Coronary artery (tissue), 2 donors: ENCODE data around the gene MOGAT1.

Experiments used
- DNase-seq: peaks from one replicate; pipeline ENCODE4 v3.0.0-alpha.2; 2017; ENCODE audit warnings: low spot score
- H3K27ac ChIP-seq, 2 donors: fragments of 200-600 bp; sonication (generic); one replicate each; pipeline ENCODE4 v1.5.1; 2016 to 2019
- H3K4me3 ChIP-seq: fragments of 200-600 bp; sonication (generic); 2 replicates; pipeline ENCODE4 v1.5.1; 2016; ENCODE audit warnings: mild to moderate bottlenecking, moderate library complexity
- CTCF ChIP-seq: fragments of 200-600 bp; sonication (generic); IDR thresholded peaks from one replicate; pipeline ENCODE4 v1.5.1; 2019; ENCODE audit warnings: antibody characterized with exemption

MOGAT1 gene

DNA sequence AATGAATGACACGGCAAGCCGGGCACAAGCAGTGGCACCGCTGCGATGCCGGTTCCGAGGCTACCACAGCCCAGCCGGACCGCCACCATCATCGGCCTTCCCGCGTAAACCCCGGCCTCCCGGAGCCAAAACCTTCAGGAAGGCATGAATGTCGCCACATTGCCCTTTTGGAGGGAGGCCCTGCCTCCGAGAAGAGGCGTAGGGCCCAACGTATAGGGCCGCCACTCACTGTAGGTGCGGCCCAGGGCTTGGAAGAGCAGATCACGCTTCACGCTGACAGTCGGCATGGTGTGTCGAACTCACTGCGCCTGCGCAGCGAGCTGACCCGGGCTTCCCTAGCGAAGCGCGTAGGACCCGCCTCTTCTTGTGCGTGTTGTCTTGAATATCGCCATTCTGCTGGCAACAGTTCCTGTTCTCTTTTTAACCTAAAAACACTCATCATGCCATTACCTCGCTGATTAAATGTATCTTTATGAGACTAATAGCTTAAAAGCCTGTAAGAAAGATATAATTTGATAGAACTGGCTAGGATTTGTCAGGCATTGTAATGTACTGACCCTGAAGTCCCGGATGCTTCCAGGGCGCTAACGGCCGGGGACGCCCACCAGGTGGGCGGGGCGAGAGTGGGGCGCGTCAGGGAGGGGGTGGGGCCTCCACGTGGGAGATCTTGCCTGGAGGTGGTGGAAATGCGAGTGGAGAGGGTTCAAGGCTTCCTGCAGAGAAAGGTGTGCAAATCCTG lies 15.5 kb upstream of the MOGAT1 start, which contains the start of gene FARSB:
Gene FARSB (minus strand): TSS at position 306 of the 739 bp plus-strand sequence. CDS start 19 bp downstream, at position 287.
- peak; percentile 95 for DNase-seq
- Histone ChIP-seq H3K4me3 (peak within 1 kb of the TSS; percentile 80), H3K27ac (peak within 1 kb of the TSS; percentile 67 to 80)
- TF ChIP-seq CTCF, result no peak

DNA sequence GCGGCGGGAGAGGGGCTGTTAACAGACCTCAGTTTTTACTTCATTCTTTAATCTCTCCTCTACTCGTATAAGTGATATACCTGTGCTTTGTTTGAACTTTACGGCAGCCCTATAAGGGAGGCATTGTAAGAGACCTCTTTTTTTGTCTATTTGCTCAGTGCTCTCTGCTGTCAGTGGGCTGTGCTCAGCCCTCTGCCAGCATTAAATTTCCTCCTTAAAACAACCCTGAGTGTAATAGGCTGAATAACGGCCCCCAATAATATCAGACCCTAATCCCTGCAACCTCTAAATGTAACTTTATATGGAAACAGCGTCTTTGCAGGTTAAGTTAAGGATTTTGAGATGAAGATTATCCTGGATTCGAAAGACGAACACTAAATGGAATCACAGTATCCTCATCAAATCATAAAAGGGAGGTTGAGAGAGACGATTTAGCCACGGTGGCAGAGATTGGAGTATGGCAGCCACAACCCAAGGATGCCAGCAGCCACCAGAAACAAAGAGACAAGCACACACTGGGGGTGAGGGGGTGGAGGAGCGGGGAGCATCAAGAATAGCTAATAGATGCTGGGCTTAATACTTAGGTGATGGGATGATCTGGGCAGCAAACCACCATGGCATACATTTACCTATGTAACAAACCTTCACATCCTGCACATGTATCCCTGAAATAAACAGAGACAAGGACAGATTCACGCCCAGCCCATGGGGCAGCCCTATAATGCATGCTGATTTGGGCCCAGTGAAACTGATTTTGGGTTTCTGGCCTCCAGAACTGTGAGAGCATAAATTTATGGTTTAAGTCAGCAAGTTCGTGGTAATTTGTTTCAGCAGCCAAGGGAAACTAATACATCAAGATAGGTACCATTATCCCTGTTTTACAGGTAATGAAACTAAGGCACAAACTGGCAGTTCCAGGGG lies 14.7 kb upstream of the MOGAT1 start:
- no peak for TF ChIP-seq CTCF
- Histone ChIP-seq H3K27ac (peak overlapping the region; percentile 67 to 80), H3K4me3 (peak overlapping the region; percentile 80)
- DNase-seq, result no peak

DNA sequence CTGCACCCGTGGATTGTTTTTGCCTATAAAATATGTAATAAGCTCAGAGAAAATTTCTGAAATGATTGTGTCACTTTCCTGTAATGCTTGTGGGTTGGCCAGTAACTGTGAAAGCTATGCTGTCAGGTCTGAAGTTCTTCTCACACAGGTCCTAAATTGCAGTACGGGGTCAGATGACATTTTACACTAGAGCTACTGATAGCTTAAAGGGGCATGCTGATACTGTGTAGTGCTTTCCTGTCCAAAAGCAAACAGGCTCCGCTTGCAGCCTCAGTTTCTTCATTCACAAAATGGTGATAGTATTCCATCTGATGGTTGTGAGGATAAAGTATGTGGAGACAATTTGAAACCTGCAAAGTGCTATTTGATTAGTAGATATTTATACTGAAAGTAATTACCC lies 8.0 kb upstream of the MOGAT1 start:
- Histone ChIP-seq H3K4me3 (no peak overlapping the region), H3K27ac (no peak overlapping the region)
- DNase-seq, result no peak
- TF ChIP-seq CTCF, result no peak

DNA sequence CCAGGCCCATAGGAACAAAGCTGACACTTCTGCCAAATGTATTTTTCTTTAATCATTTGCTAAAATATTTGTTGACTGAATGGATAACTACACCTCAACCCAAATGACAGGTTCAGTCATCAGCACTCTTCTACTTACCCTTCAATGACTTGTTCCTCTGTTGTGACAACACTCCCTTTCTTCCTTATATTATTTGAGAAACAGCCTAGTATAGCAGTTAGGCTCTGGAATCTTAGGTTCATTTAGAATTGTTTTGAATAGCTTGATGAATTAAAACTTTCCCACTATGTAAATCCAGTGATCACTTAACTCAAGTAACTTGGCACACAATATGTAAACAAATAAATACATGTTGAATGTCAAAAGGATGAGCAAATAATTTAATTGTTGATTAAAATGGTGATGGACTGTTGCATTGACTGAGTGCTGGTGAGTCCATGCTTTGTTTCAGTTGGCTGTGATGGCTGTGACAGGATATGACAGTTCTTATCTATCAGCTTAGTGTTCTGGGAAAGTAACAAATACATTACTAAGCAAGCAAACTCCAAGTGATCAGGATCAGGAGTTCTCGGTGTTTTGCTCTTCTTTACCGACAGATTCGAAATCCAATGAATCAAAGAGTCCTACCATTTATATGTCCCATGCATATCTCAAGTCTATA lies 2.8 kb upstream of the MOGAT1 start:
- no peak overlapping the region for H3K4me3 ChIP-seq
- H3K27ac ChIP-seq, result no peak overlapping the region
- no peak for DNase-seq
- no peak for TF ChIP-seq CTCF

- no peak for TF ChIP-seq CTCF
- no peak for DNase-seq
- Histone ChIP-seq H3K4me3 (no peak overlapping the region), H3K27ac (no peak overlapping the region)
Measured at GRCh38 chr2:222669353-222669752, 2.1 kb upstream of the MOGAT1 start.

DNA sequence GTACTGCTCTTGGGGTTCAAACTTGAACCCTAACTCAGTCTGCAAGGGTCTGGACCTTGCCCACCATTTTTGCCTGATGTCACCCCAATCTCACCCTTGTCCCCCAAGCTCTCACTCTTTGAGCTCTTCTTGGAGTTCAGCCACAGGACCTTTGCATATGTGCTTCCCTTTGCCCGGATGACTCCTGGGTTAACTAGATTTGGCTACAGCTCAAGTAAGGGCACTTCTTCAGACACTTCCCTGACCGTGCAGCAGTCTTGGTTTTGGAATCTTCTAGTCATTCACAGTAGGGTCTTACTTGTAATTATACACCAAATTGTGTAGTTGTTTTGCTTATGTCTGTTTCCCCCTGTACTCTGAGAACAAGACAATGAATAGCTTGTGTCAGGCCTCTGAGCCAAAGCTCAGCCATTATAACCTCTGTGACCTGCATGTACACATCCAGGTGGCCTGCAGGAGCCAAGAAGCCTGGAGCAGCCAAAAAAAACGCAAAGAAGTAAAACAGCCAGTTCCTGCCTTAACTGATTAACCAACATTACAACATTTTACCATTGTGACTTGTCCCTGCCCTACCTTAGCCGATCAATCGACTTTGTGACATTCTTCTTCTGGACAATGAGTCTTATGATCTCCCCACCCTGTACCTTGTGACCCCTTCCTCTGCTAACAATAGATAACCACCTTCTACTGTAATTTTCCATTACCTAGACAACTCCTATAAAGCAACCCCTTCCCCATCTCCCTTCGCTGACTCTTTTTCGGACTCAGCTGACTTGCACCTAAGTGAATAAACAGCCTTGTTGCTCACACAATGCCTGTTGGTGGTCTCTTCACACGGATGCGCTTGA lies 1.0 kb upstream of the MOGAT1 start:
- Histone ChIP-seq H3K4me3 (no peak overlapping the region), H3K27ac (no peak overlapping the region)
- no peak for DNase-seq
- no peak for TF ChIP-seq CTCF
